ENCODE measurements around the gene ATP2A1.
"Not testable (repeated sequence)": the region's sequence is repeated elsewhere in the genome, so short reads cannot be mapped to it uniquely, and the experiment has no call there.

ATP2A1 gene

DNA sequence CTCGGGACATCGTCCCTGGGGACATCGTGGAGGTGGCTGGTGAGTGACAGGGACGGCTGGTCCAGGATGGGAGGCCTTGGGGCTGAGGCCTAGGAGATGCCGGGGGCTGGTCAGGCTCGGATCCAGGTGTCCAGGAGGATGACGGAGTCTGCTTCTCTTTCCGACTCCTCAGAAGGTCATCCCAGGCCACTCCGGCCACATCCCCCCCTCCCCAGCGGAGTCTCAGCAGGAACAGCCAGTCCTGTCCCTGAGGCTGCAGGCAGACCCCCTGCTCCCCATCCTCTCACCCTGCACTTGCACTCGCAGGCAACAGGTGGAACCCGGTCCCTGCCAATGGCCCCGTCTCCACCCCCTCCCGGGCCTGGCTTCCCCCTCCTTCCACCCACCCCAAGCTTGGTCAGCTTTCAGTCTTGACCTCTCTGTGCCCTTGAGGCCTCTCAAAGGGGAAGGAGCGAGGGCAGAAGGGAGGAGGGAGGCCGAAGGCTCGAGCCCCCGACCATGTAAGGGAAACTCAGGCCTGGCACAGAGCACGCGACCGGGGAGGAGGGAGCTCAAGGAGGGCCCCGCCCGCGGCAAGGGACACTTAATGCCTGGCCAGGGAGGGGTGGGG, 4.4 kb downstream of the ATP2A1 start:
- DNase-seq = no peak

DNA sequence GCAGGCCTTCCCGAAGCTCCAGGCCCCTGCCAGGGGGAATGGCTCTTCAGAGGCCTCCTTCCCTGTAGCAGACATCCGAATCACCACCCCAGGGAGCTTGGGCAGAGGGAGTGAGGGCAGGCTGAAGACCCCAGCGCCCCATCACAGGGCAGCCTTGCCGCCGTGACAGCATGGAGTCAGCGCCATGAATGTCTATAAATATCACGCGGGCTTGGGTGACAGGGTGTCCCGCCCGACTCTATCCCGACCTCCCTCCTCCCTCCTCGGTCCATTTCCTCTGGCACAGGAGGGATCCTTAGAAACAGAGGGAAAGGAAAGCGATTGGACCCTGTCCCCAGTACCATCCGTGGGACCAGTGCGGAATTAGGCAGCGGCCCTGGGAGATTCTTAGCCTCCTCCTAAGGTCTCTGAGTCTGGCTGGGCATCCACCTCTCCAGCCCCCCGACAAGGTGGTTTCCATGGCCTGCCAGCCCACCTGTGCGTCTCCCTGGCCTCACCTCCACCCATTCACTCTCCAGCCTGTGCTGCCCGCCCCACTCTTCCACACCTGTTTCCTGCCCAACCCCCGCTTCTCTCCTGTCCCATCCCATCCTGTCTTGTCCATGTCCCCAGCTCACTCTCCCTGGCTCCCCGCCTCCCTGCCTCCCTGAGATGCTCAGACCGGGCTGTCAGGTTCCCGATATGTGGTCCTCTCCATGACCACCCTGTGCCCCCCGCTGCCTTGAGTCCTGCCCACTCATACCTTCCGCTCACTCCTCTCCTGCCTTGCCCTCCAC, 5.1 kb downstream of the ATP2A1 start:
- no peak for DNase-seq

DNA sequence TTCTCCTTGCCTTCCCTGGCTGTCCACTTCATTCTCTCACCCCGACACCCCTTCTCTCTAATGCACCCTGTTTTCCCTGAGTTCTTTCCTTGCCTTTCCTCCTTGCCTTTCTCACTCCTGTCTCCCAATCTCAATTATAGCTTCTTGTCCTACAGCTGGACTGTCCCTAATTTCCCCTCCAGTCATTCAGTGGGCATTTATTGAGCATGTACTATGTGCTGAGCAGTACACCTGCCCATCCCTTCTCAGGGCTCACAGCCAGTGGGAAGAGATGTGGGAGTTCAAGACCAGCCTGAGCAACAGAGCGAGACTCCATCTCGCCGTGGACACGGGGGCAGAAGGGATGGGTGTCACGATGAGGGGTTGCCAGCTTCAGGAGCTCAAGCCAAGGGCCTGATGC, 5.8 kb downstream of the ATP2A1 start:
- DNase-seq = no peak

DNA sequence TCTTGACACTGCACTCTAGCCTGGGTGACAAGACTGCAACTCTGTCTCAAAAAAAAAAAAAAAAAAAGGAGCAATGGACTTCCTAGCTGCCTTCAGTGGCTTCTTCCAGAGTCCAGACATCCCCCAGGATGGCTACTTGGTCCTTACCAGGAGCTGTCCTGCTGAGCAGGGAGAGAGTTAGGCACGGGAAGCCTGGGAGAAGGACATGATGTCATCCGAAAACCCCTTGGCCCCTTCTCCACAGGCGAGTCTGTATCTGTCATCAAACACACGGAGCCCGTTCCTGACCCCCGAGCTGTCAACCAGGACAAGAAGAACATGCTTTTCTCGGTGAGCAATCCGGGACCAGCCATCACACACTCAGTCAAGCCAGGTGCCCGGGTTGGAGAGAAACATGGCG, 8.7 kb downstream of the ATP2A1 start:
- no peak for DNase-seq

DNA sequence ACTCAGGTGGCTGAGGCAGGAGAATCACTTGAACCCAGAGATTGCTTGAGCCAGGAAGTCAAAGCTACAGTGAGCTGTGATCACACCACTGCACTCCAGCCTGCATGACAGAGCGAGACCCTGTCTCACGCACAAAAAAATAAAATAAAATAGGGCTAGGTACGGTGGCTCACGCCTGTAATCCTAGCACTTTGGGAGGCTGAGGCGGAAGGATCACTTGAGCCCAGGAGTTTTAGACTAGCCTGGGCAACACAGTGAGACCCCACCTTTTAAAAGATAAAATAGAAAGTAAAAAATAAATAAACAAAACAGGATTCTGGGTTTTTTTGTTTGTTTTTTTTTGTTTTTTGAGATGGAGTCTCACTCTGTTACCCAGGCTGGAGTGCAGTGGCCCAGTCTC, 12.1 kb downstream of the ATP2A1 start:
- not testable (repeated sequence) for DNase-seq

DNA sequence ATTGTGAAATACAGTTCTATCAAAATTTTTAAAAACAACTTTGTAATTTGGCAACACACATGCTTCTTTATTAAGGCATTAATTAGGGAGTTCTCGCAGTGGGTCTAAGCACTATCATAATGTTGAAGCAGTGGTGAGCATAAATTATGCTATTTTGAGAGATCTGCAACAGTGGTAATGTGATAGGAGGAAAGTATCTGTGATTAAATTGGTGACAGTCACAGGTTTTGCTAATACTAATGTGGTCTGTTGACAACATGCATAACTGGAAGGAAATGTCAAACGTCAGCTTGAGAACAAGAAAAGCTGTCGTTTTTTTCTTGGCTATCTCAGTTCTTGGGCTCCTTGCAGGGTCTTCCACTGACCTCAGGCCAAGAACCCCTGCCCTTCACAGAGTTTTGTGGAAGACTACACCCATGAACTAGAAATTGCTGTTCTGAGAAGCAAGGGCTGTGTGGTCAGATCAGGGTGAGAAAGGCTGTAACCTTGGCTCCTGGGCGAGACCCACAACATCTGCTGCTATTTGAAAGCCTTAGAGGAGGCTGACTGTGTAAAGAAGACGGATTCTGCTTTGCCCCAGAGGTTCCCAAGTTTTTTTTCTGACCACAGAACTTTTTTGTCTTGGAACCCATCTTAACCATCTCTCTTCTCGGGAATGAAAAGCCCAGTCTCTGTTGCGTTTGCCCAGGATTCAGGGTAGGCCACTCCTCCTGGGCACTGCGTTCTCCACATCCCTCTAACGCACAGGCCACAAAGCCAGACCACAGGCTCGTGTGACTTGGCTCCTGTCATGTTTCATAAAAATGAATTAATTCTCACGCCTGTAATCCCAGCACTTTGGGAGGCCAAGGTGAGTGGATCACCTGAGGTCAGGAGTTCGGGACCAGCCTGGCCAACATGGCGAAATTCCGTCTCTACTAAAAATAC, 13.9 kb downstream of the ATP2A1 start:
- DNase-seq = no peak

DNA sequence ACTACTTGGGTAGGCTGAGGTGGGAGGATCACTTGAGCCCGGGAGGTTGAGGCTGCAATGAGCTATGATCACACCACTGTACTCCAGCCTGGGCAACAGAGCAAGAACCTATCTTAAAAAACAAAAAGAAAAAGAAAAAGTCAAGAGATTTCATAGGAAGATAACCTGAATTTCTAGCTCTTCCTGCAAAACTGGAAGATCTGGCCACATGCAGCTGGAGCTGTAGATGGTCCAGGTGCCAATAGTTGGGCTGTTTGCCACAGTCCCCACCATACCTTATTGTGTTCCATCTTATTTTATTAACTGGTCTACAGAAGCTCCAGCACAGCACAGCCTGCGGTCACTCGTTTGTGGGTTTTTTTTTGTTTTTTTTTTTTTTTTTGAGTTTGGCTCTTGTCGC, 15.0 kb downstream of the ATP2A1 start:
- DNase-seq = no peak

DNA sequence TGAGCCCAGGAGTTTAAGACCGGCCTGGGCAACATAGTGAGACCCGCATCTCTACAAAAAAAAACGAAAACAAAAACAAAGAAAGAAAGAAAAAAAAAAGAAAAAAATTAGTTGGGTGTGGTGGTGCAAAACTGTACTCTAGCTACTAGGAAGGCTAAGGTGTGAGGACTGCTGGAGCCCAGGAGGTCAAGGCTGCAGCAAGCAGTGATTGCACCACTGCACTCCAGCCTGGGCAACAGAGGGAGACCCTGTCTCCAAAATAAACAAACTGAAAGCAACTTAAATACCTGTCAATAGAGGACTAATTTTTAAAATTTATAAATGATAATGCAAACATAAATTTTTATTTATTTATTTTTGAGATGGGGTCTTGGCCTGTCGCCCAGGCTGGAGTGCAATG, 17.3 kb downstream of the ATP2A1 start:
- no peak for DNase-seq

DNA sequence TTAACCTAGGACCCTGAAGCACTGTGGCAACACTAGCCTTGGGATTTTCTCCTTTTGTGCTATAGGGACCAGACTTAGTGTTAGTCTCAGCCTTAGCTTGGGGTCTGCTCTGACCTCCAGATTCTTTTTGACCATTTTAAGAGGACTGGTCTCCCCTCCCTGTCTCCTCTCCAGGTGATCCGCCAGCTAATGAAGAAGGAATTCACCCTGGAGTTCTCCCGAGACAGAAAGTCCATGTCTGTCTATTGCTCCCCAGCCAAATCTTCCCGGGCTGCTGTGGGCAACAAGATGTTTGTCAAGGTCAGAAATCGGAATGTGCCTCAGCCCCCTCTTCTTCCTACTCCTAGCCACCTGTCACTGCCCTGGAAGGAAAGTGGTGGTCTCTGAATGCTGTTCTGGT, 19.5 kb downstream of the ATP2A1 start:
- no peak for DNase-seq

DNA sequence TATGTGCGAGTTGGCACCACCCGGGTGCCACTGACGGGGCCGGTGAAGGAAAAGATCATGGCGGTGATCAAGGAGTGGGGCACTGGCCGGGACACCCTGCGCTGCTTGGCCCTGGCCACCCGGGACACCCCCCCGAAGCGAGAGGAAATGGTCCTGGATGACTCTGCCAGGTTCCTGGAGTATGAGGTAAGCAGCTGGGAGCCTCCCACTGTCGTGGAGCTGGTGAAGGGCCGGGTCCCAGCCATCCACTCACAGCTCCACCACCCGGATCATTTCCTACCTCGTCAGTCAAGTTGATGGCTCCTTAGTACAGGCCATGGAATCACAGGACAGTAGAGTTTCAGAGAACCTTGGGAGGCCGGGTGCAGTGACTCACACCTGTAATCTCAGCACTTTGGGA, 20.0 kb downstream of the ATP2A1 start:
- DNase-seq = no peak

DNA sequence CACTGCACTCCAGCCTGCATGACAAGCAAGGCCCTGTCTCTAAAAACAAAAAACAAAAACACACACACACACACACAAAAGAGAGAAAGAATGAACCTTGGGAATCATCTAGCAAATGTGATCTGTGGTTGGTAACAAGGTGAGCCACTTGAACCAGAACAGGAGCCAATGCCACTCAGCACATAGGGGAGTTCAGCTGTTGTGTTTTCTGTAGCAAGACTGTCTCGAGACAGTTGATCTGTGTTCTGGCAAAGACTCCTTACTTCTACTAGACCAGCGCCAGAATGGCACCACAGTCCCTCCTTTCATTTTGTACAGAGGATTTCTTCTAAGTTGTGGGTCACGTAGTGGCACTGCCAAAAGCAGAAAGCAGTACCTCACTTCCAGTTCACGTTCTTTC, 20.7 kb downstream of the ATP2A1 start:
- DNase-seq = no peak

DNA sequence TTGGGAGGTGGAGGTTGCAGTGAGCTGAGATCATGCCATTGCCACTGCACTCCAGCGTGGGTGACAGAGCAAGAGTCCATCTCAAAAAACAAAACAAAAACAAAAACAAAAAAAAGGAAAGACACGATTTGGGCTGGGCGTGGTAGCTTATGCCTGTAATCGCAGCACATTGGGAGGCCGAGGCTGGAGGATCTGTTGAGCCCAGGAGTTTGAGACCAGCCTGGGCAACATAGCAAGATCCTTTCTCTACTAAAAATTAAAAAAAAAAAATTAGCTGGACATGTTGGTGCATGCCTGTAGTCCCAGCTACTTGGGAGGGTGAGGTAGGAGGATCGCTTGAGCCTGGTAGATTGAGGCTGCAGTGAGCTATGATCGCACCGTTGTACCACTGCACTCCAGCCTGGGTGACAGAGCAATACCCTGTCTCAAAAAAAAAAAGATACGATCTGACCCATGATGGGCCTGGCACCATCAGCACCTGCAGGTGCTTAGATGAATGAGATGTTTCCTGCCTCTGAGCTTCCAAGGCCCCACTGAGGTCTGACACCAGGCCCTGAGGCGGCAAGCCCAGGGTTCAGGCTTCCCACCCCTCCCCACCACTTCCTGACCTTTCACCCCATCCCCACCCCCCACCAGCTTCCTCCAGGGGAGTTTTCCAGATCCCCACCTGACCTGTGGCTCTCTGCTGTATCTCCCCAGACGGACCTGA, 21.7 kb downstream of the ATP2A1 start:
- no peak for DNase-seq

DNA sequence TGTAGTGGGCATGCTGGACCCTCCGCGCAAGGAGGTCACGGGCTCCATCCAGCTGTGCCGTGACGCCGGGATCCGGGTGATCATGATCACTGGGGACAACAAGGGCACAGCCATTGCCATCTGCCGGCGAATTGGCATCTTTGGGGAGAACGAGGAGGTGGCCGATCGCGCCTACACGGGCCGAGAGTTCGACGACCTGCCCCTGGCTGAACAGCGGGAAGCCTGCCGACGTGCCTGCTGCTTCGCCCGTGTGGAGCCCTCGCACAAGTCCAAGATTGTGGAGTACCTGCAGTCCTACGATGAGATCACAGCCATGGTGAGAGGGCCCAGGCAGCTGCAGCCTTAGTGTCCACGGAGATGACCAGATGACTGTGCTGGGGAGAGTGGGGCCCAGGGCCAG, 22.3 kb downstream of the ATP2A1 start:
- no peak for DNase-seq

DNA sequence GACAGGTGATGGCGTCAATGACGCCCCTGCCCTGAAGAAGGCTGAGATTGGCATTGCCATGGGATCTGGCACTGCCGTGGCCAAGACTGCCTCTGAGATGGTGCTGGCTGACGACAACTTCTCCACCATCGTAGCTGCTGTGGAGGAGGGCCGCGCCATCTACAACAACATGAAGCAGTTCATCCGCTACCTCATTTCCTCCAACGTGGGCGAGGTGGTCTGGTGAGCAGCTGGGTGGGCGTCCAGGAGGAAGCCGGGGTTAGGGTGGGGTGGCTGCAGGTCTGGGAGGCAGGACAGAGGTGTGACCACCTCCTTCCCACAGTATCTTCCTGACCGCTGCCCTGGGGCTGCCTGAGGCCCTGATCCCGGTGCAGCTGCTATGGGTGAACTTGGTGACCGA, 23.6 kb downstream of the ATP2A1 start:
- DNase-seq = no peak

DNA sequence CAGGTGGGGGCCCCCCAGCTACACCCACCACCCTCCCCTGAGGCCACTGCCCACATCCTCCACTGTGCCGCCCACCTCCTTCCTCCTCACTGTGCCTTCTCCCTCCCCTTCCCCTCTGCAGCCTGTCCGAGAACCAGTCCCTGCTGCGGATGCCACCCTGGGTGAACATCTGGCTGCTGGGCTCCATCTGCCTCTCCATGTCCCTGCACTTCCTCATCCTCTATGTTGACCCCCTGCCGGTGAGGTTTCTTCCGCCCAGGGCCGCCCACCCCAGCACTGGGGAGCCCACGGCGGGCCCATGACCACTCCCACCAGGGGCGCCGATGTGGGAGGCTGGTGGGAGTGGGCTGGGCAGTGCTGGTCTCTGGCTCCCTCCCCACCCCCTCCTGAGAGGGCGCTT, 24.6 kb downstream of the ATP2A1 start:
- DNase-seq = no peak

DNA sequence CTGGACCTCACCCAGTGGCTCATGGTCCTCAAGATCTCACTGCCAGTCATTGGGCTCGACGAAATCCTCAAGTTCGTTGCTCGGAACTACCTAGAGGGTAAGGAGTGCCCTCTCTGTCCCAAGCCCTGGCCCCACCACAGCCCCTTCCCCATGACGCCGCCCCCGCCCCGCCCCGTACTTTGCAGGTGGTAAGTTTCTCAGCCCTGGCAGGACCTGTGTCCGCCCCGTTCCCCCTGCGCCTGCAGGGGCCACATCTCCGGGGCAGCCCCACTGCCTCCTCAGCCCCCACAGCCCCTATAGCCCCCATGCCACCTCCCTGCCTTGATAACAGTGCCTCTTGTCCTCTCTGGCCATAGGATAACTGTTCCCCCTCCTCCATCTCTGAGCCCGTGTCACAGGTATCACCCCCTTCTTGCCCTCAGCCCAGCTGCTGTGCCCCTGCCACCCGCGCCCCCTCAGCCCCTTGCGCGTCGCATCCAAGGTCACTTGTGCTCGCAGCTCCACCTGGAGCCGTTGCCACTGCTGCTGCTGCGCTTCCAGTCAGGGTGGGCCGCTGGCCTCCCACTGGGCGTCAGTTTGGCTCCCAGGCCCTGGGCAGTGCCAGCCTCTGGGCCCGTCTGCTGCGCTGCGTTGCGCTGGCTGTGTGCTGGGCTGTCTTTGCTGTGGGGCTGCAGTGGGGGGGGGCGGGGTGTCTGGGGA, 25.2 kb downstream of the ATP2A1 start:
- no peak for DNase-seq

DNA sequence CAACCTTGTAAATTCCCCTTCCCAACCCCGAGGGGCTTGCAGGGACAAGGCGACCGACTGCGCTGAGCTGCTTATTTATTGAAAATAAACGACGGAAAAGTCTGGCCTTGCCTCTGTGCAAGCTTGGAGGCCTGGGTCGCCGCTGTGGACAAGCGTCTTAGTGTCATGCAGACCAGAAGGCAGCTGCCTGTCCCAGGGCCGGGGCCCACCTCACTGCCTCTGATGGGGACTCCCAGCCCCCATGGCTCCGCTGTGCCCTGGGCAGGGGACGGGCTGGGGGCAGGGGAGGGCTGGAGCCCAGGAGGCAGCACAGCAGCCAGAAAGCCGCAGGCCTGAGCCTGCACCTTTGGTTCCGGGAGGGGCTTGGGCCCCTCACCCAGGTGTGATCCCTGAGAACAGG, 26.1 kb downstream of the ATP2A1 start:
- no peak for DNase-seq

DNA sequence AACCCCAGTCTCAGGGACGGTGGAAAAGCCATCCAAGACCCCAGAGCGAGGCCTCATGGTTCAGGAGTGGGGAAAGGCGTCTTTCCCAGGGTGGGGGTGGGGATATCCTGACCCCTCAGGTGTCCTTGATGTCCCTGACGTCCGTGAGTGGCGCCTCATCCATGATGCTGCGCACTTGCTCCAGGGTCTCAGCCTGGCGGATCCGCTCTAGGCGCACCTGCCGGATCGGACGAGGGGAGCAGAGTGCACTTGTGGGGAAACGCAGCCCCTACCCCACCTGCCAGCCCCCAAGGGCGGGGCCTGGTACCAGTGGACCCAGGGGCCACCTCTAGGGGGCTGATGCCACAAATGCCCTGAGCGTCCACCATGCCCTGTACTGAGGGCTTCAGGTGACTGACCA, 26.5 kb downstream of the ATP2A1 start:
- no peak for DNase-seq

DNA sequence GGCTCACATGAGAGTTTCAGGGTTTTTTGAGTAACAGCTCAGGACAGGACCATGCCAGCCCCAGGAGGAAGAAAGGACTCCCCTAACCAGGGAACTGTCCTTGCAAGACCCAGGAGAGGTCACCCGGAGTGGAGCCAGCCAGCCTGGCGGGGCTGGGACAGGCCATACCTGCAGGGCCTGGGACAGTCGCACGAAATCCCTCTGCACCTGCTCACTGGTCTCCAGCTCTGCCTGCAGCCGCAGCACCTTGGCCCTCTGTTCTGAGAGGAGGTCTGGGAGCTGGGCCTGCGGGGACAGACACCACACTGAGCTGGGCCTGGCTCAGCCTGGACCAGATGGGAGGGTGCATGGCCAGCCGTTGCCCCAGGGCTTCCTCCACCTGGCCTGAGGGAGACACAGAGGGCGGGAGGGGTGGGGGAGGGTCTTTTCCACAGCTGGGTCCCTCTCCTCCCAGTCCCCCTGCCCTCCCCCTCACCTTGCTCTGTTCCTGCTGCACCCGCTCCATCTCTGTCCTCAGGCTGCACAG, 27.0 kb downstream of the ATP2A1 start:
- no peak for DNase-seq

DNA sequence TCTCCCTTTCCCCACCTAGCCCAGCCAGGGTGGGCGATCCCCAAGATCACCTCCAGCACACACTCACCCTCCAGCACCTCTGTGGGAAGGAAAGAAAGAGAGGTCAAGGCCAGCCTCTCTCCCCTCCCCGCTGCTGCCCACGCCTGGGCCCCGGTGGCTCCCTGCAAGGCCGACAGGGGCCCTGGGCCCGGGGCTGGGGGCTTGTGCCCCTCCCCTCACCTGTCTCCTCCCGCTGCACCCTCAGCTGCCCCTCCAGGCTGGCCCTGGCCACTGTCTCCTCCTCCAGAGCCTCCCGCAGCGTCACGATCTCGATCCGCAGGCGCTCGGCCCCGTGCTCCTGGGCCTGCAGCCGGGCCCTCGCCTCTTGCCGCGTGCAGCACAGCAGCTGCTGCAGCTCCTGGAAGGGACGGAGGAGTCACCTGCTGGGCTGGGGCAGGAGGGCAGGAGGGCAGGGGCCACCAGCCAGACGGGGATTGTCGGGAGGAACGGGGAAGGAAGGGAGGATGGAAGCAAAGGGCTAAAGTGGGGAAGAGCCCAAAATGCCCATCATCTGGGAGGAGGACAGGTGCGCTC, 27.6 kb downstream of the ATP2A1 start:
- no peak for DNase-seq

DNA sequence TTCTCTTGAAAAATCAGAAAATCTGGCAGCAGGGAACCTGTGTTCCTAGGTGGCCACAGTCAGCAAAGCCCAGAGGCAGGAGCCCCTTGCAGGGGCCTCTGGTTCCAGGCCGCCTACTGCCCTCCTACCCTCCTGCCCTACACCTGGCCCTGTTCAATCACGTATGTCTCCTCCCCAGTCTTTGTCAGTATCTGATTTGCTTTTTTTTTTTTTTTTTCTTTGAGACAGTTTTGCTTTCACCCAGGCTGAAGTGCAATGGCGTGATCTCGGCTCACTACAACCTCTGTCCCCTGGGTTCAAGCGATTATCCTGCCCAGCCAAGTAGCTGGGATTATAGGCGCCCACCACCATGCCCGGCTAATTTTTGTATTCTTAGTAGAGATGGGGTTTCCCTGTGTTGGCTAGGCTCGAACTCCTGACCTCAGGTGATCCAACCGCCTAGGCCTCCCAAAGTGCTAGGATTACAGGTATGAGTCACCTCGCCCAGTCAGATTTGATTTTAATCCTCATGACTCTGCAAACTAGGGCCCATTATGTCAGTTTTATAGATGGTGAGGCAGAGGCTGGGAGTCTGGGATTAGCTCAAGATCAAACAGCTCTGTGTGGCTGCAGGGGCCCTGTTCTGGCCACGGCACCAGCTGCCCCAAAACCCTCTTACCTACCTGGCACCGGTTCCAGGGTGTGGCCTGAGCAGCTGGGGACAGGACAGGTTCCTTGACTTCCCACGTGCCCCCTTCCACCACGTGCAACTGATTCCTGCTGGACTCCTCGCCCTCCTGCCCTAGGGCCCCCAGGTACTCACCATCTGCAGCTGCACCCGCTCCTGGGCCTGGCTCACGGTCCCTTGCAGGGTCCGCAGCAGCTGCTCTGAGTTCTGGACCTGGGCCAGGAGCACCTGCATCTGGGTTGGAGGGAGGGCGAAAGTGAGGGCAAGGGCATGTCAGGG, 32.1 kb downstream of the ATP2A1 start:
- no peak for DNase-seq
